Stimulated activated CD8-positive, alpha-beta memory T cell treated with anti-CD3 and anti-CD28 coated beads, Interleukin-12 subunit alpha, Interleukin-12 subunit beta, amount 100 ng/mL, for 24 hours (primary cell): ENCODE data around the gene SLC2A4RG.
"Not testable (repeated sequence)": the region's sequence is repeated elsewhere in the genome, so short reads cannot be mapped to it uniquely, and the experiment has no call there.

ENCODE experiments used
- DNase-seq: peaks from one replicate; pipeline ENCODE4 v3.0.0-alpha.2; 2020; ENCODE audit errors: extremely low read depth

Gene SLC2A4RG

DNA sequence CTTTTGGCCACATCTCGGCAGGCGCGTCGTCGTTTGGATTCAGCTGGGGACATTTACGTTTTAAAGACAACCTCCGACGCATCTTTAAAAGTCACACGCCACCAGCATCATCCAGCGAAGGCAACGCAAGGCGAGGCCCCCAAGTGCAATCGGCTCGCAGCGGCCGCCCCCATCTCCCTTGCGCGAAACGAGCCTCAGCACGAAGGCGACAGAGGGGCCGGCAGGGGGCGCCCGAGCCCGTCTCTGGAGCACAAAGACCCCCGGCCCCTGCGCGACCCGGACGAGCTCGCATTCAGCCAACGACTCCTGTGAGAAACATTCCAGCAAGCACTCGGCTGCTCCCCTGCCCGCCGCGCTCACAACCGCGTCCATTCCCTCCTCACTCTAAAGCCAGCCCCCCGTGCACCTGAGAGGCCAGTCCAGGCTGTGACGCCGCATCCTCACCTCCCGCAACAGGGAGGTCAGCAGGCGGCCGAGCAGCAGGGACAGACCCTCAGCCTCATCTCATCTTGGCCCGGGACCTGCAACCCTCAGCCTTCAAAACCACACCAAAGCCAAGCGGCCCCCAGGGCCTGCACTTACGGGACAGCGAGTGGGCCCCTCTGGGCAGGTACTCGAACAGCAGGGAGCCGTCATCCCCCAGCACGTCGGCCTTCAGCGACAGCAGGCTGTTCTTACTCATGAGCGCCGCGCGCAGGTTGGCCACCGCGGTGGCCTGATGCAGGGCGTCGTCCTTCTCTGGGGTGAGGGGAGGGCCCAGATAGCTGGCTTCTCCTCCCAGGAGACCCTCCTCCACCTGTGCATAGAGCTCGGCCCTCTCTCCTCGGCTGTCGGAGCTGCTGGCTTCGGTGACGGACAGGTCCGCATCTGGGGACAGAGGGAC lies 35.8 kb downstream of the SLC2A4RG start:
- no peak for DNase-seq

DNA sequence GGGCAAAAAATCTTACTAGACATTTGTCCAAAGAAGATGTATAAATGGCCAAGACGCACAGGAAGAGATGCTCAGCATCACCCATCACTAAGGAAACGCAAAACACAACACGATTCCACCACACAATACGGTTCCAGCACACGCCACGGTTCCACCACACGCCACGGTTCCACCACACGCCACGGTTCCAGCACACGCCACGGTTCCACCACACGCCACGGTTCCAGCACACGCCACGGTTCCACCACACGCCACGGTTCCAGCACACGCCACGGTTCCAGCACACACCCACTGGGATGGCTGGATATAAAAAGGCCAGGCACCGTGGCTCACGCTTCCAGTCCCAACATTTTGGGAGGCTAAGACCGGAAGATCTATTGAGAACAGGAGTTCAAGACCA lies 37.3 kb downstream of the SLC2A4RG start:
- DNase-seq, result not testable (repeated sequence)

DNA sequence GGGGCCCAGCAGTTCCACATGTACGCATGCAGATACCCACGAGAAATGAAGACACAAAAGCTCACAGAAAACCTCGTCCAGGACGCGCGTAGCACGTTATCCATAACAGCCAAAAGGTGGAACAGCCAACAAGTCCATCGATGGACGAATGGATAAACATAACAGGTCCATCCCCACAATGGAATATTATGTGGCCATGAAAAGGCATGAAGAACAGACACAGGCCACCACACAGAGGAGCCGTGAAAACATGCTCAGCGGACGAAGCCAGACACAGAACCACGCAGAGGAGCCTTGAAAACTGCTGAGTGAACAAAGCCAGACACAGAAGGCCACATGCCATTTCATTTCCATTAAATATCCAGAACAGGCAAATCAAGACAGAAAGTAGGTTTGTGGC lies 38.0 kb downstream of the SLC2A4RG start:
- no peak for DNase-seq

DNA sequence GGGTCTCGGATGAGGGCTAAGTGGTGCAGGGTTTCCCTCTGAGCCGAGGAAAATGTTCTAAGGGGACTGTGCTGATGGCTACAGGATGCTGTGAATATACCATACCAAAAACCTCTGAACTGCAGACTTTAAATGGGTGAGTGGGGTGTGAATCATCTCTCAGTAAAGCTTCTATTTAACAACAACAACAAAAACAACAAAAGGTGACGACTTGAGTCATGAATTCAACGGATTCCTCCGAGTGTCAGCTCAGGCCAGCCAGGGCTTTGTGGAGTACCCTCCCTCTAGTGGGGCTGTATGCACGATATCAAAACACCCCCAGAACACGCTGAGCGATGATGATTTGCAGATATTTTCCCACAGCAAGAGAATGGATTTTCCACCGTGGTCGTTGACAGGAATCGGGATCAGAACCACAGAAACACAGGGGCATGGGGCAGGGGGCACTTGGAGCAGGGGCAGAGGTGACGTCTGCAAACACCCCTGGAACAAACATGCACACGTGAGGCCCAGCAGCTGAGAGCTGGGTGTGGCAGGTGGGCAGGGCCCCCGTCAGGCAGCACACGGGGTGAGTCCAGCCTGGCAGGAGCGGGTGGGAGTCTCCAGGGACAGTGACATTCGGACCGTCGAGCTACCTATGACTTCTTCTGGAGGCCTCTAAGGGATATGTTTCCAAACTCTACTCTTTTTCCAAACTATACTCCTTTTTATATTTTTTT lies 38.6 kb downstream of the SLC2A4RG start:
- DNase-seq, result no peak

DNA sequence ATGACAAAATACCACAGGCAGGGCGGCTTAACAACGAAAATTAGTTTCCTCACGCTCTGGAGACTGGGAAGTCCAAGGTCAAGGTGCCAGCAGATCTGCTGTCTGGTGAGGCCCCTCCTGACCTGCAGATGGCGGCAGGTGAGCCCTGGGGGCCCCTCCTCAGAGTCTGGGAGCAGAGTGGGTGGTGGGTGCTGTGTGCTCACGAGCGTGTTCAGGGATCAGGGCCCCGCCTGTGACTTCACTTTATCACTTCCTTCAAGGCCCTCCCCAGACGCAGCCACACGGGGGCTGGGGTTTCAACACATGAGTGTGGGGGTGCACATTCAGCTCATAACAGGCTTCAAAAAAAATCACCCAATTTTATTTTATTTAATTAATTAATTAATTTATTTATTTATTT lies 39.3 kb downstream of the SLC2A4RG start:
- DNase-seq, result no peak

DNA sequence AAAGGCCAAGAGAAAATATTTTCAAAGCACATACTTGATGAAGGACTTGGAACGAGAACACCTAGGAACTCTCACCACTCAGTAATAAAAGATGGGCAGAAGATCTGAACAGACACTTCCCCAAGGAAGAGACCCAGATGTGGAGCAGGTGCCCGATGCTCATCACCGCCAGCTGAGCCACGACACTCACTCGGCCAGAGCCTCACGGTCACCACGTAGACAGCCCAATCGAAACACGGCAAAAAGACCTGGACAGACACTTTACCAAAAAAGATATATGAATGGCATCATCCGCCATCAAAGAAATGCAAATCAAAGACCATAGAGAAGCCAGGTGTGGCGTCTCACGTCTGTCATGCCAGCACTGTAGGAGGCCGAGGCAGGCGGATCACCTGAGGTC lies 41.6 kb downstream of the SLC2A4RG start:
- no peak for DNase-seq

DNA sequence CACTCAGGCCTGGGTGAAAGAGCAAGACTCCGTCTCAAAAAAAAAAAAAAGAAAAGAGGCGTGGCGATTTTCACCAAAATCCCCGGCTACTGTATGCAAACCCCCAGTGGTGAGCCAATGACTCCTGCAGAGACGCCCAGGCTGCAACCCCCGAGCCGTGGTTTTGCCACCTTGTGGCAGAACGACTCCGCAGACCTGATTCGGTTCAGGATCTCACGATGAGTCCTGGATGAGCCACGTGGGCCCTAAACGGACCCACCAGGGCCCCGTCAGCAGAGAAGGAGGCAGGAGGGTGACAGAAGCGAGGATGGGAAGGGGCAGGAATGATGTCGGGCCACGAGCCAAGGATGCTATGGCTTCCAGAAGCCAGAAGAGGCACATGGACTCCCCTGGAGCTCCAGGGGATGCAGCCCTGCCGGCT lies 42.5 kb downstream of the SLC2A4RG start:
- DNase-seq, result no peak

DNA sequence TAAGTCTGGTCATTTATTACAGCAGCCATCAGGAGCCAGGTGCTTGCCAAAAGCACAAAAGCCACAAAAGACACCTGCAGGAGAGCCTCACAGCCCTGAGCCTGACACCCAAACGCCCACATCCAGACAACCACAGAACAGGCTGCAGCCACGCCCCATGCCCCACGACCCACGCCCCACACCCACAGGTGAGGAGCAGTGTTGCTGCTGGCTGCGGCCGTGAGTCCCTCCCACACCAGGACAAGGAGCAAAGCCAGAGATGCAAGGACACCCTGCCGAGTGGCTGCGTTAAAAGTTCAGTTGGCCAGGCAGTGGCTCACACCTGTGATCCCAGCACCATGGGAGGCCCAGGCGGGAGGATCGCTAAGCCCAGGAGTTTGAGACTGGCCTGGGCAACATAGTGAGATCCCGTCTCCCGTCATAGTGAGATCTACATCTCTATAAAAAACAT lies 43.0 kb downstream of the SLC2A4RG start:
- no peak for DNase-seq

DNA sequence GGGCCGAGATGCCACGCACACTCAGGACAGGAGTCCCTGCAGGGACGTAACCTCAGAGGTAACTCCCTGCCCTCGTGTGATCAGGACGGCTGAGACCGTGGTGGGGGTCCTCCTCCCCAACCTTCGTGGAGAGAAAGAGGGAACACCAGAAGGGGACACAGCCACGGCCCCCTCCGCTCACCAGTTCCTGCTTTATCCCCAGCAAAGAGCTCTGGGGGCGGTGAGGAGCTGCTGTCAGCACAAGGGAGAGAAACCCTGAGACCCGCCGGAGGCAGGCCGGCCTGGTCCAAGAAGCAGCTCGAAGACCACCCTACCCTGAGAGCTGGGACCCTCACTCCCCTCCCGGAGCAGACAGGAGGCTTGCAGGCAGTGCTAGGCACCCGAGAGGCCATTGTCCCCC lies 44.4 kb downstream of the SLC2A4RG start:
- DNase-seq, result no peak

DNA sequence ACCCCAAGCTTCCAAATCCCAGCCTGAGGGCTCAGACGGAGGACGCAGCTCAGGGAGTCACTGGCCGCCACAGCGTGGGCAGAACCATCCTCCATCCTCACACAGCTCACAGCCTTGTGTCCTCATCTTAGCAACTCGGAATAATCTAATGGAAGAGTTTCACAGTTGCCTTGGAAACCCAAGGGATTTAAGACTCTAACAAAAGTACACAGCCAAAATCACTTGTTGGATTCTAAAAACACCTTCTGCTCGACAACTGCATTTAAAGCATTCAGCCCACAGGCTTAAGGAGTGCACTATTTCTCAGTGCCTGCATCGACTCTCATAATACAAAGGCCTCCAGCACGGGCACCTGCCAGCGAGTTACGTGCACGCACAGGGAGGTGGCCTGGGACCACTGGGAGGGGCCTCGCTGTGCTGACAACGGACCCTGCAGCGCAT lies 46.1 kb downstream of the SLC2A4RG start:
- DNase-seq, result no peak

DNA sequence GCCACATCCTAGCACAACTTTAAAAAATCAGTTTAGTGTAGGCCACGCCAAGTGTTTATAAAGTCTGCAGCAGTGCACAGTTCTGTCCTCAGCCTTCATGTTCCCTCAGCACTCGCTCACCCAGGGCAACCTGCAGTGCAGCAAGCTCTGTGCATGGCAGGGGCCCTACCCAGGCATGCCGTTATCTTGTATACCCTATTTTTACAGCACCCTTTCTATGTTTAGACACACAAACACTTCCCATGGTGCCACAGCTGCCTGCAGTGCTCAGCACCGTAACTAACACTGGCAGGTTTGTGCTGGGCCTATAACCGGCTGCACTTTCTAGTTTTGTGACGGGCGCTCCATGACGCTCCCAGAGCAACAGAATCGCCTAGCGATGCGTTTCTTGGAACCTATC lies 47.7 kb downstream of the SLC2A4RG start:
- DNase-seq, result no peak

DNA sequence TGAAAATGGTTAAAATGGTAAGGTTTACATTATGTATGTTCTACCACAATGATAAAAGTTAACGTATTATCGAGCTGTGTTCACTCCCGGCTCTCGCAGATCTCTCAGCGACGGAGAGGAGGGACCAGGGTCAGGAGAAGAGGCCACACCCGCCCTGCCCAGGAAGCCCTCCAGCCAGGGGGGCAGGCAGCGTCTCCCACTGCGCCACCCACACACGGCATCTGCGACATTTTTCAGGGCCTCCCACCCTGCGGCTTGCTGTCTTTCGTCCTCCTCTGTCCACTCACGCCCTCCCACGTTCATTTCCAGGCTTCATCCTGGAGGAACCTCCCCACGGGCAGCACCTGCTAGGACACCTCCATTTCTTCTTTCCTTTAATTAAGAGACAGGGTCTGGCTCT lies 48.2 kb downstream of the SLC2A4RG start:
- DNase-seq, result no peak

DNA sequence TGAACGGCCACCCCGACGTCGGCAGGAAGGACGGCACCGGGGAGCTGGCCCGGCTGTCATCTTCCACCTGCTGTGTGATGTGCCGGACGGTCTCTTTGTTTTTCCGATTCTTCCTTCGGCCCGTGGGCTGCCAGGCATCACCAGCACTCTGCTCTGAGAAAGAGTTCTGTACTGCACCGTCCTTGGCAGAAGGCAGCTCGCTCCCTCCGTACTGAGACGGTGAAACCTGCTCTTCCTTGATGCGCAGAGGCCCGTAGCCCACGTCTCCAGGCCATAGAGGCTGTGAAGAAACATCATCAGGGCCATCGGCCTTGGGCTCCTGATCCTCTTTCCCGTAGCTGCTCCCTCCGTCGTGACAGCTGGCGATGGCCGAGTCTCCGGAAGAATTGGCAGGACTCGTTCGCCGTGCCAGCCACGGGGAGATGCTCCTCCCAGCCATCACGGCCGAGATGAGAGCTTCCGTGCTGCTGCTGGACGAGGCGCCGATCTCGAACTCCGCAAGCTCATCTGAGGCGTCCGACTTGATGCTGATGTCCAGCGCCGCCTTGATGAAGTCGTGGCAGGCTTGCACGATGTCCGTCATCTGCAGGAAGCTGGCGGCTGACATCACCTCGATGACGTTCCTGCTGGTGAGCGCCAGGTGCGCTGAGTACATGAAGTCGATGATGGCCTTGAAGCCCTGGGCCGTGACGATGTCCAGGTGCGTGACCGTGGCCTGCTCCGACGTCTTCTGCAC lies 50.4 kb downstream of the SLC2A4RG start:
- DNase-seq, result no peak

DNA sequence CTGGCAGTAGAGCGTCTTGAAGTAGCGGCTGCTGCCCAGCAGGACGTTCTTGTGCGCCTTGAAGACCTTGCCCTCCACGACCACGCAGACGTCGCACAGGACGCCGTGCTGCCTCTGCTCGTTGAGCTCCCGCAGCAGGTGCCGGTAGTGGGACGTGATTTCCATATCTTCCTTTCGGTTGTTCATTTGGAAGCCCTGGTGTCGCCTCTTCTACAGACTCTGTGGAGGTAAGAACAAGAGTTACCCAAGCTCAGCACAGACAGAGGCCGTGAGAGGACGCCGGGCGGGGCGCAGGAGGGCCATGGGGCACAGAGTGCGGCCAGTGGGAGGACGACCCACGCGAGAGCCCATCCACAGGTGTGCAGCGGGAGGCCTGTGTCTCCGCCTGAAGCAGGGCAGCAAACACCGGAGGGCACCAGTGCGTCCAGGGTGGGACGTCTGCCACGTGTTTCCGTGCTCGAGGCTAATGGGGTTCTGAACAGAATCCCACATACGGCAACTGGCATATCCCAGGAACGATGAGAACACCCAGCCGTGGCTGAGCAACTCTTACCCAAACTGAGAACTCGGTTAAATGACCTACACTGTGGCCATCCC lies 51.1 kb downstream of the SLC2A4RG start:
- DNase-seq, result no peak

DNA sequence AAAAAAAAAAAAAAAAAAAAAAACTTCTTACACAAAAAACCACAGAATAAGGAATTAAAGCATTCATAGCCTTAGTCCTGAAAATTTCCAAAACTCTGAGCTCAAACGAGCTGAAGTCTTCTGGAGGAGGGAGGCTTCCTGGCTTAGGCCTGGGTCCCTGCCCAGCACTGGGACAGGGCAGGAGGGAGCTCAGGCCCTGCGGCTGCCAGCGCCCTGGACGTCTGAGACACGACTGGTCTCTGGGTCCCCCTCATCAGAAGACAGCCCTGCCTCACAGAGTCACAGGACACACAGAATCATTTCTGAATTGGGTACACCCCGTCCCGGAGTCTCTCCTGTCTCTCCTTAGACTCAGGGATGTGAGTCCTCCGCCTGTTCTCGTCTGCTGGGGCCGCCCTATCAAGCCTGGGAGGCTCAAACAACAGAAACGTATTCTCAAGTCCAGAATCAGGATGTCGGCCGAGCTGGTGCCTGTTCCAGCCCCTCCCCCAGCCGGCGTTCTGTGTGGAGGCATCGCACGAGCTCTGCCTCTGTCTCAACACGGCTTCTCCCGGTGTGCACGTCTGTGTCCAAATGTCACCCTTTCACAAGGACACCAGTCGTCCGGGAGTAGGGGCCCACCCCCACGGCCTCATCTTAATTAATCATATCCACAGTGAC lies 52.1 kb downstream of the SLC2A4RG start:
- DNase-seq, result no peak

DNA sequence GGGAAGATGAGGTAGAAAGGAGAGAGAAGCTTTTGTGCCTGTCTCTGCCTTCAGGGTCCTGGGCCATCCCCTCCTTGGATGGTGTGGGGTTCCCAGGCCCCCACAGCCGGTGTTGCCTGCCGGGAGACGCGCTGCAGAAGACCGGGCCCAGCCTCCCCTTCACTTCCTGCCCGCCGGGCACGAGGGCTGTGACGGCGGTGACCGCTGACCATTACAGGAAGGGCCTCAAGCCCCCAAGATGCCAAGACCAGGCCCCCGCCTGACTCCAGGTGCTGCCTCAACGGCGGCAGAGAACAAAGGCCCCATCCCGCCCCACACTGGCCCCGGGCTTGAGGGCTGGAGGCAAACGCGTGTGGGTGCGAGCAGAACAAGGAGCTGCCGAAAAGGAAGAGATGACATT lies 53.3 kb downstream of the SLC2A4RG start:
- DNase-seq, result no peak
